ENCODE data around the gene ZNF574. TPM values are rescaled to one million over a fixed set of nuclear protein-coding genes. Genes with fewer than 3 reads are reported as not detected.

The ZNF574 gene
- total RNA-seq, 4 donors from 2014 or later = 11.6 to 22.9 (median 12.8) TPM

DNA sequence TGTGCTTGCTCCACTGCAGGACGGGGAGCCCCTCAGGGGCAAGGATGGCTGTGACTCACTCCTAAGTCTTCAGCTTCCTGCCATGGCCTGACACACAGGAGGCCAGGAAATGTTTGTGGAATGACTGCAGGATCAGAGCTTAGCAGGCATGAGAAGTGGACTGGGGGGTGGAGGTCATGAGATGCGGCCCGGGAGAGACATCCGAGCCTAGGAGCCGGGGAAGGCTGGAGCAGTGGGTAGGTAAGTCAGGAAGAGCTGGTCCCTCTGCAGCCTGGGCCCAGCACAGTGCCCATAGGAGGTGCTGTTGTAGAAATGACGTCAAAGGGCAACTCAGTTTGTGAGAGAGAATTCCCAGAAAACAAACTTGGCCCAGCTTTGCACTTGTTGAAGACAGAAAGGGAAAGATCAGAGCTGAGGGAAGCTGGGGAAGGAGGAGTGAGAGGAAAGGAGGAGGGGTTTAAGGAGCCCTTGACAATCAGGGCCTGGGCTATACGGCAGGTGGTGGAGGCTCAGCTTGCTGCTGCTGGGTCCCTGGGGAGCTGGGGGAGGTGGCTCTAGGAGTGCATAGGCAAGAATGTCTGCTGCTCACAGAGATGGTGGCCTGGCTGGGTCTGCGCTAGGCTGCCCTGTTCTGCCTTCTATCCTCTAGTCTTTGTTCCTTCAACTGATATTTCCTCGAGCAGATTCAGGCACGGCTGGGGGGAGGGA lies 37.8 kb downstream of the ZNF574 start:
- TF ChIP-seq, protein P1, sequence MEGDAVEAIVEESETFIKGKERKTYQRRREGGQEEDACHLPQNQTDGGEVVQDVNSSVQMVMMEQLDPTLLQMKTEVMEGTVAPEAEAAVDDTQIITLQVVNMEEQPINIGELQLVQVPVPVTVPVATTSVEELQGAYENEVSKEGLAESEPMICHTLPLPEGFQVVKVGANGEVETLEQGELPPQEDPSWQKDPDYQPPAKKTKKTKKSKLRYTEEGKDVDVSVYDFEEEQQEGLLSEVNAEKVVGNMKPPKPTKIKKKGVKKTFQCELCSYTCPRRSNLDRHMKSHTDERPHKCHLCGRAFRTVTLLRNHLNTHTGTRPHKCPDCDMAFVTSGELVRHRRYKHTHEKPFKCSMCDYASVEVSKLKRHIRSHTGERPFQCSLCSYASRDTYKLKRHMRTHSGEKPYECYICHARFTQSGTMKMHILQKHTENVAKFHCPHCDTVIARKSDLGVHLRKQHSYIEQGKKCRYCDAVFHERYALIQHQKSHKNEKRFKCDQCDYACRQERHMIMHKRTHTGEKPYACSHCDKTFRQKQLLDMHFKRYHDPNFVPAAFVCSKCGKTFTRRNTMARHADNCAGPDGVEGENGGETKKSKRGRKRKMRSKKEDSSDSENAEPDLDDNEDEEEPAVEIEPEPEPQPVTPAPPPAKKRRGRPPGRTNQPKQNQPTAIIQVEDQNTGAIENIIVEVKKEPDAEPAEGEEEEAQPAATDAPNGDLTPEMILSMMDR (IDR thresholded peaks at IDR 0.05) = no peak
- ATAC-seq (ENCODE audit: low FRiP score) (peak; percentile 54), DNase-seq (ENCODE audit: low spot score) (no peak)

DNA sequence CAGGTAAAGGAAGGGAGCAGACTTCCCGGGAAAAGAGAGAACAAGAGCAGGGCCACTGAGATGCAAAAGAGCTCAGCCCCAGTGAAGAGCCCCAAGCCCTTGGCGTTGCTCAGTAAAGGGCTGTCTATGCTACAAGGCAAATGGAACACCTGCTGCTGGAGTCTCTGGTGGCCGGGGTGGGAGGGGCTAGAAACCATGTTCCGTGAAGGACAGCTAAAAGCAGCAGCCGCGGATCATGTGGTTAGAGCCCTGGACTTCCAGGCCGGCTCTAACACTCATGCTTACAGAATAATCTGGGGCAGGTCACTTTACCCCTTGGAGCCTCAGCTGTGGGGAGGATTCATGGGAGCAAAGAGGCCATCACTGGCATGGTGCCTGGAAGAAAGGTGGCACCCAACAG lies 38.4 kb downstream of the ZNF574 start:
- ATAC-seq (ENCODE audit: low FRiP score) = no peak
- TF ChIP-seq, protein P1 (IDR thresholded peaks at IDR 0.05) = no peak
- no peak for DNase-seq (ENCODE audit: low spot score)

DNA sequence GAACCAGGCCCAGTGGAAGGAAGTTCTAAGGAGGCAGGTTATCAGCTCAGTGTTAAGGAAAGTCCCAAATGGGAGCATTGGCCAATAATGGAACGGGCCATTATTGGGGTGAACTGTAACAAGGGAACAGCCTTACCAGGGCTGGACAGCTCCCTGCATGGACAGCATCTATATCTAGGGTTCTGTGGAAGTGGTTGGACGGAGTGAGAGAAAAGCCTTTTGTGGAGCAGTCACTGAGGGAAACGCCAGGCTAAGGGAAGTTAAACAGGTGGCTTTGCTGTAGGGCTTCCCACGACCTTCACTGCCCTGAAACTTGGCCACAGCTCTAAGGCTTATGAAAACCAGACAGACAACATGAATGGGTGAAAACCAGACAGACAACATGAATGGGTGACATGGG lies 39.3 kb downstream of the ZNF574 start:
- TF ChIP-seq, protein P1 (IDR thresholded peaks at IDR 0.05) = no peak
- ATAC-seq (ENCODE audit: low FRiP score) (no peak), DNase-seq (ENCODE audit: low spot score) (no peak)

DNA sequence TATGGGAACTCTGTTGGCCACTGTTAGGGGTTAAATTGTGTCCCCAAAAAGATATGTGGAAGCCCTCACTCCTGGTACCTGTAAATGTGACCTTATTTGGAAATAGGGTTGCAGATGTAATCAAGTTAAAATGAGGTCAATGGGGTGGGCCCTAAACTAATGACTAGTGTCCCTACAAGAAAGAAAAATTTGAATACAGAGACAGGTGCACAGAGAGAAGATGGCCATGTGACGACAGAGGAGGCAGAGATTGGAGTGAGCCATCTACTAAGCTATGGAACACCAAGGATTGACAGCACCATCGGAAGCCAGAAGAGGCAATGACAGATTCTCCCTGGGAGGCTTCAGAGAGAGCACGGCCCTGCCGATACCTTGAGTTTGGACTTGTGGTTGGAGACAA lies 39.7 kb downstream of the ZNF574 start:
- TF ChIP-seq, protein P1 (IDR thresholded peaks at IDR 0.05) = no peak
- no peak for ATAC-seq (ENCODE audit: low FRiP score)
- DNase-seq (ENCODE audit: low spot score) = no peak

DNA sequence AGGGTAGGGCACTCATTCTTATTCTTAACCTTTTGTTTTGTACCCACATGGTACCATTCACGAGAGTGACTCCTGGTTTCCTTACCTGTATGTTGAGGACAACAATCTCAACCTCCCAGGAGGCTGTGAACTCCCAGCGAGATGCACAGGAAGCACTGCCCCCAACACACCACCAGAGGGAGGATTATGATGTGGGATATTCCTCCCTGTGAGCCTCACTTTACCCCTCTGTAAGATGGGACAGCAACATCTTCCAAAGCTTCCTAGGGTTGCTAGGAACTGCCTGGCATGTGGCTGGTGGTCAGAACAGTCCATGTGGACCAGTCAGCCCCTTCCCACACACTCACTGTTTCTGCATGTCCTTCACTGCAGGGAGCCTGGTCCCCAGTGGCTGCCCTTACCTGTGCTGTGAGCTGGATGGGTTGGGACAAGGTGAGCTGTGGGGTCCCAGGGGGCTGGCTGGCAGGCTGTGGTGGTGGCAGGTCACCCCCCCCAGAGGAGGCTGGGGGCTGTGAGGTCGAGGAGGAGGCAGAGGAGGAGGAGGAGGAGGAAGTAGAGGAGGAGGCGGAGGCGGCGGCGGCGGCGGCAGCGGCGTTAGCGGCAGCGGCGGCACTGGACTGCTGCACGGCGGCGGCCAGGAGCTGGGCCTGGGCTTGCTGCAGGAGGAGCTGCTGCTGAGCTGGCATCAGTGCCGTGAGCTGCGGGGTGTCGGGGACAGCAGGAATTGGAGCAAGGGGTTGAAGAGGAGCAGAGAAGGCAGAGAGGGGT lies 40.5 kb downstream of the ZNF574 start:
- DNase-seq (ENCODE audit: low spot score) = no peak
- ATAC-seq (ENCODE audit: low FRiP score) = no peak
- TF ChIP-seq, protein P1 (IDR thresholded peaks at IDR 0.05) = no peak

DNA sequence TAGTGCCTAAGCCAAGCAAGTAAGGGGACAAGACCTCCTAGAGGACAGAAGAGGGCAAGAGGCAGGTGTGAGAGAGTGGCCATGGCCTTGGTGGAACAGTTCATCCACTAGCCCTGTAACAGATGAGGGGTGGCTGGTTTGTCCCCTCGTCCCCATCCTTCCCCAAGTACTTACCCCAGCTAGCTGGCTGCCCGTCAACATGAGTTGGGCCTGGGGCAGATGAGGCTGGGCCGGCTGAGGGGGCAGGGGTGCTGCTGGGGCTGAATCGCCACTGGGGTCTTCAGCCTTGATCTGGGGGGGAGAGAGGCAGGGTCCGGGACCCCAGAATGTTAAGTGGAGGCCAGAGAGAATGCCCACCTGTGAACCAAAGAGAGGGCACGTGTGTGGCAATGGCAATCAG lies 41.1 kb downstream of the ZNF574 start:
- TF ChIP-seq, protein P1 (IDR thresholded peaks at IDR 0.05) = no peak
- ATAC-seq (ENCODE audit: low FRiP score) = no peak

More for the DNA sequence above, 41.1 kb downstream of the ZNF574 start:
- no peak for DNase-seq (ENCODE audit: low spot score)

Measured in omental fat pad (tissue), 4 donors.